H1 (cell line): ENCODE measurements around the gene KLF9. TPM values are rescaled to one million over a fixed set of nuclear protein-coding genes. Genes with fewer than 3 reads are reported as not detected.

Experiments used
- CHD2 ChIP-seq: IDR thresholded peaks from 2 replicates; pipeline ENCODE4 v1.6.1; 2012; ENCODE audit warnings: low read length, improper control_type of control experiment
- CHD7 ChIP-seq: fragments of 300-600 bp; sonication (generic); IDR thresholded peaks from 2 replicates; pipeline ENCODE4 v1.7.1; 2012; ENCODE audit warnings: low read length, moderate library complexity, mild to moderate bottlenecking, inconsistent platforms; ENCODE audit not compliant: insufficient replicate concordance
- HDAC6 ChIP-seq: IDR thresholded peaks from one replicate; pipeline ENCODE4 v1.7.1; 2012; ENCODE audit warnings: low read depth, mild to moderate bottlenecking, inconsistent platforms, low read length, moderate library complexity
- NRF1 ChIP-seq: IDR thresholded peaks from 2 replicates; pipeline ENCODE4 v1.6.1; 2011; ENCODE audit warnings: mild to moderate bottlenecking, low read depth, low read length, improper control_type of control experiment
- POLR2A ChIP-seq, 2 experiments: IDR thresholded peaks; 1 replicate in 1 of 2; 2 replicates in 1 of 2; pipeline ENCODE4 v1.6.1; 2011; ENCODE audit warnings: low read depth in 2 of 2, low read length in 2 of 2, mild to moderate bottlenecking in 2 of 2; ENCODE audit errors: control extremely low read depth in 1 of 2
- POU5F1 ChIP-seq: IDR thresholded peaks from 2 replicates; pipeline ENCODE4 v1.6.1; 2011; ENCODE audit warnings: low read depth, mild to moderate bottlenecking, low read length, moderate library complexity
- SIRT6 ChIP-seq: IDR thresholded peaks from one replicate; pipeline ENCODE4 v1.7.1; 2012; ENCODE audit warnings: low read length, inconsistent platforms
- SP4 ChIP-seq: IDR thresholded peaks from 2 replicates; pipeline ENCODE4 v1.6.1; 2012; ENCODE audit warnings: low read length, inconsistent platforms
- SUZ12 ChIP-seq: fragments of 200-600 bp; sonication (generic); IDR thresholded peaks from 2 replicates; pipeline ENCODE4 v1.6.1; 2012; ENCODE audit warnings: mild to moderate bottlenecking, inconsistent platforms, low read length, moderate library complexity, mixed read lengths
- TAF7 ChIP-seq: optimal IDR thresholded peaks from 2 replicates; pipeline ENCODE3; 2011; ENCODE audit warnings: low read depth, mild to moderate bottlenecking, inconsistent platforms, low read length, moderate library complexity, borderline replicate concordance
- ZNF274 ChIP-seq: IDR thresholded peaks from 2 replicates; pipeline ENCODE4 v1.7.0; 2012; ENCODE audit warnings: low read length, borderline replicate concordance; ENCODE audit errors: extremely low read depth
- polyA plus RNA-seq, 7 experiments: library from polyadenylated mRNA; depleted of rRNA in 3 of 7; stranded (reverse) in 5 of 7; unstranded in 2 of 7; fragments of >200 nt in 5 of 7; fragments of 200-250 nt in 2 of 7; gene quantifications; 1 replicate in 5 of 7; 2 replicates in 1 of 7; 4 replicates in 1 of 7; pipeline versions ENCODE4 v1.2.1 to v1.2.3, GENCODE V29; 2011 to 2013; ENCODE audit warnings: missing spikeins in 2 of 7, mixed read lengths in 2 of 7
- total RNA-seq: library from RNA; stranded (reverse); fragmentation: NEBNext Ultra II Directional; extraction: Animal tissue kit (Norgen Biotek cat#: 25700); gene quantifications from 2 replicates; pipeline ENCODE4 v1.2.1, GENCODE V29; 2021

Gene KLF9
- total and polyA plus RNA-seq, 2 of the 8 experiments (the other 6 are each of a cell fraction or from before 2014, with no cell fraction given): 0.47 to 0.82 TPM

GRCh38 chr9:70405808-70406433, 8.5 kb downstream of the KLF9 start (continued):
- TF ChIP-seq NRF1 (no peak), HDAC6 (no peak), SIRT6 (no peak), TAF7 (no peak), CHD7 (no peak), ZNF274 (no peak), SP4 (no peak), CHD2 (no peak), SUZ12 (no peak), POLR2A (IDR thresholded peaks at IDR 0.05; ENCODE audit: control extremely low read depth in 1 of 2, low read depth in 2 of 2, low read length in 2 of 2) (no peak), POU5F1 (no peak)
